ENCODE measurements around the gene KIF25.

KIF25 gene

DNA sequence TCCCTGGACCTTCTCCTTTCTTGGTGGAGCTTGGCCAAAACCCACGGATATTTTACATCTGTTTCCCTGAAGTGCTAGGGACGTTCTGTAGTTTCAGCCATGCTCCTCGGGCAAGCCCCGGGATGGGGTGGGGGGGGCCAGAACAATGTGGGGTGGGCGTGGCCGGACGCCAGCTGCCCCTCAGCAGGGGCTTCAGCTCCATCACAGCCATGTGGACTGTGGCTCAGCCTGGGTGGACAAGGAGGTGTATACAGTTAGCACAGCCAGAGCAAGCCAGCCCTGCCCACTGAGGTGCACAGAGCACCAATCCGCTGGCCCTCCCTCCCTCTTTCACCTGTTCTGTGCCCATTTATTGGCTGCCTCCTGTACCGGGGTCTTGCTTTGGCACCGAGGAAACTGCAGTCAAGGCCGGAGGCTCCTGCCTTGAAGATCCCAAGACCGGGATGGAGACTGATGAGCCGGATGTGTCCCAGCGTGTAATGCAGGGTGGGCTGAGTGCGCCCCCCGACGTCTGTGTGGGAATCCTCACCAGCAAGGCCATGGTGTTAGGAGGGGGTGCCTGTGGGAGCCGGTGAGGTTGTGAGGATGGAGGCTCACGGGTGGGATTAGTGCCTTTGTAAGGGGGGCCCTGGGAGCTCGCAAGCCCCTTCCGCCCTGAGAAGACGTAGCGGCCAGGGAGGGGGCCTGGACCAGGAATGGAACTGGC is 53.6 kb downstream of the KIF25 start:
- no peak for DNase-seq (ENCODE audit: low read depth)

GRCh38 chr6:168051648-168052047 is 54.2 kb downstream of the KIF25 start:
- DNase-seq (ENCODE audit: low read depth), result no peak

DNA sequence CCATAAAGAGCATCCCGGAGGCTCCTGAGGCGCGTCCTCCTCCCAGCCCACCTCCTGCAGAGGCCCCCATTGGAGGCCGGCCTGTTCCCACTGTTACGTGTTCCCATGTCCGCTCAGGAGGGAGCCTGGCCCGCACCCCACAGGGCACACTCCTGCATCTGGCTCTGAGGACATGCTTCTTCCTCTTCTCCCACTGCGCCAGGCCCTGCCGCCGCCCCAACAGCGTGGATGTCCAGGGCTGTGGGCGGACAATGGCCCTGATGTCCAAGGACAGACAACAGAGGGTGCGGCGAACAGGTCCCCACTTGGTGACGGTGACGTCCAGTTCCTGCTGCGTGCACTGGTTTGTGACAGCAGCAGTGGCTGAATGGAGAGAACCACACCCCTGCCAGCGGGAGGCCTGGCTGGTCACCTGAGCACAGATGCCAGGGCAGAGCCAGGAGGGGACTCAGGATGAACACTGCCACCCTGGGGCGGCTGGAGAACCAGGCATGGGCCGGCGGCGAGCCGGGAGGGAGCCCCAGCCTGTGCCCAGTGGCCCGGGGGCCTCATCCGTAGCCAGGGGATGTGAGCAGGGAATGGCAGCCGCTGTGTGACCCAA is 54.9 kb downstream of the KIF25 start:
- DNase-seq (ENCODE audit: low read depth), result no peak

- no peak for DNase-seq (ENCODE audit: low read depth)
These were observed 55.9 kb downstream of the KIF25 start for GRCh38 chr6:168053086-168053956.

DNA sequence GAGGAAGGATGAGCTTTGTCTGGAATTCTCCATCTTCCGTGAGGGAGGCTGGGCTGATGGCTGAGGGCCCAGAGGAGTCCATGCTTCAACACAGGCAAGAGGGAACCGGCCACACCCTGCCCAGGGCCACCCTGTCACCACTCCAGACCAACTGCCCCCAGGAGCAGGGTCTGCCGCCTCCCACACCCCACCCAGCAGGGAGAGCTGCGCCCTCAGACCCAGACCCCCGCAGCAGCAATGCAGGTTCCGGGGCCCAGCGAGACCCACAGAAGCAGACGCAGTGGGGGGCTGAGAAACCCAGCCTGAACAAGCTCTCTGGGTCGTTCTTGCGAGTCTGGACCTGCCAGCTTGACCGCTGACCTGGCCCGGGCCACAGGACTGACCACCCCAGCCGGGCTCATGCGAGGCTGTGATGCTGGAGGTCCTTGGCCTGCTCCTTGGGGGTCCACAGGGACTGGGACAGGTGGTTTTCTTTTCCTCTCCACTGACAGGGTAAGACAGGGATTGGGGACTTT is 56.5 kb downstream of the KIF25 start:
- DNase-seq (ENCODE audit: low read depth), result no peak

DNA sequence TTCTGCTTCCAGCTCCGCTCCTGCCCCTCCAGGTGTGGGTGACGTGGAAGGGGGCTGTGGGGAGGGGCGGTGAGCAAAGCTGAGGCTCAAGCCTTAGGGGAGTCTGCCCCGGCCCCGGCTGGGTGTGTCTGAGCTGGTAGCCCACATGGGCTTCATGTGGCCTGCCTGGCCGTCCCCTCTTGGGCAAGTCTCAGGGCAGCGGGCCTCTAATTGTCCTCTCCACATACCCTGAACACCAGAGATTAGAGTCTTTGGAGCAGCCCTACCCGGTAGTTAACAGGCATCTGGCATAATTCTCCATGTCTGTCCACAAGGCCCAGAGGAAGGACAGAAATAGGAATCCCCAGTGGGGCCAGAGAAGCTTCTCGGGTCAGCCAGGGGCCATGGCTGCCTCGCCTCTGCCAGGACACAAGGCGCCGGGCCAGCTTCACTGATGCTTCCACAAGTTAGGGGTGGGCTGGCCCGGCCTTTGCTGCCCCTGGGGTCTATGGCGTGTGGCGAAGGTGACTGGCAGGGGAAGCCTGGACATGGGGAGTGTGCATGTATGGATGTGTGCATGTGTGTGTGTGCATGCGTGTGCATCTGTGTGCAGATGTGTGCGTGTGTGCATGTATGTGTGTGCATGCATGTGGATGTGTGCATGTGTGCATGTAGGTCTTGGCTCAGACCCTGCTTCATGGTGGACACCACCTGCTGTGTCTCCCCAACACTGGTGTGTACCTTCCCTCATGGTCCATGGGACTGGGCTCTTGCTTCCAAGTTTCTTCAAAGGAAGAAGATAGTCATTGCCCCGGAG is 57.5 kb downstream of the KIF25 start:
- no peak for DNase-seq (ENCODE audit: low read depth)

- DNase-seq (ENCODE audit: low read depth), result no peak
These were observed 58.4 kb downstream of the KIF25 start for GRCh38 chr6:168055696-168056489.

DNA sequence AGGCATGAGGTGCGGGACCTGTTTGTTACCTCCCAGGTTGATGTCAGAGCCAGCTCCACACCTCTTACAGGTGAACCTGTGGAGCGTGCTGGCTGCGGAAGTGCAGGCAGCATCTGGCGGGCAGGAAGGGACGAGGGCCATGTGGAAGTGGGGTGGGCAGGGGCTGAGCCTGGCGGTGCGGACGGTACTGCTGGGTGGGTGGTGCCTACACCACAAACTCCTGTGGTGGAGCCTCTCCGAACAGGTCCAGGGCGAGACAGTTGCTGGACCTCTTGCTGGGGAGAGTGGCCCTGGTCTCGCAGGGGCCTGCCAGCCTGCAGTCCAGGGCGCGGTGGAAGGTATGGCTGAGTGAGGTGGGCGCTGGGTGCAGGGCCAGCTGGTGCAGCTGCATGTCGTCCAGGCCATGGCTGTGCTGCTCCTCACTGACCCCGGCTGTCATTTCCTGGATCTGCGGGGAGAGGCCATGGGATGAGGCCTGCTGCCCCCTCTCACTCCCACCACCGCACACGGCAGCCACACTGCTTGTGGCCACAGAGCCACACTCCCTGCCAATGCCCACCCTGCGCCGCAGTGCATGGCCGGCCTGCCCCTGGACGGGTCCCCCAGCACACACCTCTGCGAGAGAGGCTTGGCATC is 59.5 kb downstream of the KIF25 start:
- no peak for DNase-seq (ENCODE audit: low read depth)

DNA sequence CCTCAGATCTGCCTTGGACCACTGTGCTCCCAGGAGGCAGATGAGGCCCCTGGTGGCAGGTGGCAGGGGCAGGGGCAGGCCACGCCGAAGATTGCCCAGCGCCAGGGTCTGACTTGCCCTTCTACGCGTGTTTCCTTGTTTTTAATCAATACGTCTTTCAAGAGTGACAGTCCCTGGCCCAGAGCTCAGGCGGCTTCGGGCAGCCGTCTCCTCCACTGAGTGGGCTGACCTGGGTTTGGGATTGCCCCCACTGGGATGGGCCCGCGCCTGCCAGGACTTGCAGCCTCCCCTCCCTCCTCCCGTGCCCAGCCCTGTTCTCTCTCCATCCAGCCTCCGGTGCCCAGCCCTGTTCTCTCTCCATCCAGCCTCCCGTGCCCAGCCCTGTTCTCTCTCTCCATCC is 60.4 kb downstream of the KIF25 start:
- DNase-seq (ENCODE audit: low read depth), result no peak

DNA sequence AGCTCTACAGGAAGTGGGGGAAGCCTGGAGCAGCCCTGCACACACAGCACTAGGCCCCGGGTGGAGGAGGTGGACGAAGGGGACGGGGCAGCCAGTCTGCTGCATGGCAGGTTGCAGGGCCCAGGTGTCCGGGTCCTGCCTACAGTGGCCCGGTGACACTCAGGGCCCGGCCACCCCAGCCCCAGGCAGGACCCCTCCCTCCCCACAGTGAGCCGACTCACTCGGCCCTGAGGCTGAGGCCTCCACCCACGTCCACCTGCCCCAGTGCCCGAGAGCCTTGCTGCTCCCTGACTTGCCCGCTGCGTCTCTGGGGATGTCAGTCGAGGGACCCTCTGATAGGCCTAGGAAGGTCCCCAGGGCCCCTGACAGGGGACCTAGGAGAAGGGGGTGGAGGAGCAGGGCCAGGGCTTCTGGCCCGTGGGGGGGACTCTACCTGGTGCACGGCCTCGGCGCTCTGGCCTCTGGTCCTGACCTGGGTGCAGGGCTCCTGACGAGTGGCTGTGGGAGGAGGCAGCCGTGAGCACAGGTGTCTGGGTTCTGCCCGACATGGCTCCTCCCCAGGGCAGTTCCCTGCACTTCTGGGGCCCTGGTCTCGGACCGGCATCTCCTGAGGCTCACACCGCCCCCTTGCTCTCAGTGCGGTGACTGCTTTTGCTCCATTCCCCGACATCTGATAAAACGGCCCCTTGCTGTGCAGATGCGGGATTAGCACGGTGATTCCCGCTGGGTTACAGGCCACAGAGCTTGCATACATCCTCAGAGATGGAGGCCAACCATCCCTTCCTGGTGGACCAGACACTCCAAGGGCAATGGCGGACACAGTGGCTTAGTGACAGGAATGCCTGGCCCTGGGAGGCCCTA is 61.5 kb downstream of the KIF25 start:
- DNase-seq (ENCODE audit: low read depth), result no peak

GRCh38 chr6:168060521-168060931 is 63.1 kb downstream of the KIF25 start:
- no peak for DNase-seq (ENCODE audit: low read depth)

DNA sequence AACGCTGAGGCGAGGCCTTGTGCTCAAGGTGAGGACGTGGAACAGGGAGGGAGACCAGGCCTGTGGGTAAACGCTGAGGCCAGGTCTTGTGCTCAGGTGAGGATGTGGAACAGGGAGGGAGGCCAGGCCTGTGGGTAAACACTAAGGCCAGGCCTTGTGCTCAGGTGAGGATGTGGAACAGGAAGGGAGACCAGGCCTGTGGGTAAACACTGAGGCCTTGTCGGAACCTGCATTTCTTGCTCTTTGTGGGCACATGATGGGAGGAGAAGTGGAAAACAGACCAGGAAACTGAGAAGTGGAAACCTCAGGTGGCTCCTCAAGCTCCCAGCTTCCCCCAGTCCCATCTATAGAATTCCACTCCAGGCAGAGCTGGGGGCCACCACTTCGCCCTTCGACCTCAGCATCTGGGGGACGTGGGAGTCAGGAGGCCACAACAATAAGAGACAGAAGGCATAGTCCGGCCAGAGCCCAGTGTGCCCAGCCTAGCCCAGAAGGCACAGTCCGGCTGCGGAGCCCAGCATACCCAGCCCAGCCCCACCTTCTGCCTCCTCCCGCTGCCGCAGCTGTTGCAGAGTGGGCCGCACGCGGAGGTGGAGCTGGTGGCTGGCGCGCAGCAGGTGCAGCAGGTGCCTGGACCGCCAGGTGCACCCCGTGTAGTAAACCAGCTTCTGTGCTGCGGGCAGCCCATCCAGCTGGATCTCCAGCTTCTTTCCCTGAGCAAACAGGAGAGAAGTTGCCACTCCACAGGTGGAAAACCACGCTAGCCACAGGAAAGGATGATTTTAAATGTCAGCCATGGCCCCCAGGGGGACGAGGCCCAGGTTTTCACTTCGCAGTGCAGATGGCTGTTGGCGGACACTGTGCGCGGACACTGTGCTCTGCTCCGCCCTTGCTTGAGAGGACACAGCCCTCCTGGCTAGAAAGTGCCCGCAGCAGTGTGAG is 64.1 kb downstream of the KIF25 start:
- DNase-seq (ENCODE audit: low read depth), result no peak

GRCh38 chr6:168062346-168063289 is 65.1 kb downstream of the KIF25 start:
- DNase-seq (ENCODE audit: low read depth), result no peak

GRCh38 chr6:168063431-168063830 is 66.0 kb downstream of the KIF25 start:
- no peak for DNase-seq (ENCODE audit: low read depth)

GRCh38 chr6:168064226-168064807 is 66.8 kb downstream of the KIF25 start:
- no peak for DNase-seq (ENCODE audit: low read depth)

GRCh38 chr6:168067081-168067759 is 69.7 kb downstream of the KIF25 start:
- DNase-seq (ENCODE audit: low read depth), result no peak

Measured in HS-5 (cell line).